ENCODE measurements around the gene URB2.
A peak's percentile ranks its signal among the peaks of the same experiment; 100 is the strongest.
"Not testable (repeated sequence)": the region's sequence is repeated elsewhere in the genome, so short reads cannot be mapped to it uniquely, and the experiment has no call there.

Gene URB2

GRCh38 chr1:229625915-229626831, at the start of gene URB2, which contains the start of gene TAF5L:
Gene URB2 (plus strand): TSS chr1:229626247. CDS start chr1:229627634, 1,387 bp downstream.
Gene TAF5L (minus strand): TSS chr1:229626122. CDS start chr1:229614482, 11,640 bp downstream.
- DNase-seq (ENCODE audit: low spot score), result peak; percentile 94

DNA sequence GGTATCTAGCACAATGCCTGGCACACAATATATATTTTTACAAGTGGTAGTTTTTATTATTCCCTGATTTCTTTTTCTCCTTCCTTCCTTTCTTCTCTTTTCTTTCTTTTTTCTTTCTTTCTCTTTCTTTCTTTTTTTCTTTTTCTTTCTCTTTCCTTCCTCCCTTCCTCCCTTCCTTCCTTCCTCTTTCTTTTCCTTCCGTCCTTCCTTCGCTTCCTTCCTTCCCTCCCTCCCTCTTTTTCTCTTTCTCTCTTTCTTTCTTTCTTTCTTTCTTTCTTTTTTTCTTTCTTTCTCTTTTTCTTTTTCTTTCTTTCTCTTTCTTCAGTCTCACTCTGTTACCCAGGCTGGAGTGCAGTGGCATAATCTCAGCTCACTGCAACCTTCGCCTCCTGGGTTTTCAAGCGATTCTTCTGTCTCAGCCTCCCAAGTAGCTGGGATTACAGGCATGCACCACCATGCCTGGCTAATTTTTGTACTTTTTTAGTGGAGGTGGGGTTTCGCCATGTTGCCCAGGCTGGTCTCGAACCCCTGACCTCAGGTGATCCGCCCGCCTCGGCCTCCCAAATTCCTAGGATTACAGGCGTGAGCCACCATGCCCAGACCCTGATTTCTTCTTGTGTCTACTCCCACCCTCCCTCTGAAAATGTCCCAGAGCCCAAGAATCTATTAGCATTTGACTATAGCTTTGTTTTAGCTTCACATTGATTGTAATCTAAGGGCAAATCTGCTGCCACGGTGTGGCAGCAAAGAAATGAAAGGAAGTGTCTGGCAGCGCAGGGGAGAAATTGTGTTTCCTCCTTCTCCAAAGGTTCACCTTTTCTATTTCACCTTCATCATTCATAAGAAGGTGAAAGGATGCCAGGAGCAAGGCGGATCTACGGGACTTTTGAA, 47.6 kb upstream of the URB2 start:
- no peak for DNase-seq (ENCODE audit: low spot score)

DNA sequence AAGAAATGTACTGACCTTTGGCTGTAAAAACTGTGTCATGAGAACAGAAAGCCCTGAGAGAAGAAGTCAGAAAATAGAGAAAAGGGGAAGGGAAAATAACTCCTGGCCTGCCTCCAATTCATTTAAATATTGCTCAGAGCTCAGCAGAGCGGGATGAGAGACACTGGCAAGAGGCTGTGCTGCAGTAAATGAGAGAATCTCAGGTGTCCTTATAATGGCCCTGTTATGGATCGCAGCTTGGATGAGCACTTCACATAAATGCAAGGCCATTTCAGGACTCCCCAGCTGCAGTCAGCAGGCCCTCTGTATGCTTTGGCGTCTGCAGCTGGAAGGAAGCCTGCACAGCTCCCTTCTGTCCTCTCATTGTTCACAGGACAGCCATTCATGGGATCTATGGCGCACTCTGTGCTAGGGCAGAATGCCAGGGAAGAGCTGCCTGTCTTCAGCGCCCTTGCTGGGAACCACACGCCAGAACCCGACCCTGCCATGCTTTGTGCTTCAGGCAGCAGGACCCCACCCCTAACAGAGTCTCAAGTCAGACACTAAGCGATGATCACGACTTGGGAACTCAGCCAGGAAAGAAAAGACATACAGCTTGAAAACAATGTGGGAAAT, 46.9 kb upstream of the URB2 start:
- peak; percentile 26 for DNase-seq (ENCODE audit: low spot score)

DNA sequence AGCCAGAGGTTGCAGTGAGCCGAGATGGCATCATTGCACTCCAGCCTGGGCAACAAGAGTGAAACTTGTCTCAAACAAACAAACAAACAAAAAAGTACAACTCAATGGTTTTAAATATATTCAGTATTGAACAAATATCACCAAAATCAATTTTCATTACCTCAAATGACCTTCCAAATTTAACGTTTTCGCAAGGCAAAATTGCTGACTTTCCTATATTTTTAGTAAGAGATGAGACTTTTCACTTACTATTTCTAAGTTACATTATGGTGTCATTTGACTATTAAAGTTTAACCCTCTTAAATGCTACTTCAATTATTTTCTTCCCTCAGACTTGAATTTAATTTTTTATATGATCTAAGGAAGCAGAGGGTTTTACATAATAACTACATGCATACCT, 44.6 kb upstream of the URB2 start:
- DNase-seq (ENCODE audit: low spot score), result no peak

DNA sequence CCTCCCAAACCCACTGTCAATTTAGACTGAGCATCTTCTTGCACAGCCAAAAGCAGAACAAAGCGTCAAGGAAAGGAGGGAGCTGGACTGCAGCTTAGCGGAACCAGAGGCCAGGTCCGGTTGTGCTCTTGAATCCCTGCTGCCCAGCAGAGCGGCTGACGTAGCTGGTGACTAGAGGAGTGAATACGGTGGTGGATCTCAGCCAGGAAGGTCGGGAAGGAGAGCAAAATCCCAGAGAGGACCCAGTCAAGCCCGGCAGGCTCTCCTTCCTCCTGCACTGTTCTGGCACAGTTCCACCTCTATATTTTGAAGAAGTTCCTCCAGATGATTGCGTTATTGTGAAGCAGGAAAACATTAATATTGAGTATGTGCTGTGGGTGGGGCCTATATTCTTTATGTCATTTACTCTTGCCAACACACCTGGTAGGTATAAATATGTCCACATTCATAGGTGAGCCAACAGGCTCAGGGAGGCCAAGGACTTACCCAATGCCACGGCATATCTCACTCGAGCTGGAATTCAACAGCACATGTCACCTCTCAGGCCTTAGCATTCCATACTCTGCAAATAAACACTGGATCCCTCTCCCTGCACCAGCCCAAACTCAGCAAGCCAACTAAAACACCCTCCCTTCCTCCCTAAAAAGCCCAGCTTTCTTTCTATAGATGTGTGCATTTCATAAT, 43.9 kb upstream of the URB2 start:
- no peak for DNase-seq (ENCODE audit: low spot score)

DNA sequence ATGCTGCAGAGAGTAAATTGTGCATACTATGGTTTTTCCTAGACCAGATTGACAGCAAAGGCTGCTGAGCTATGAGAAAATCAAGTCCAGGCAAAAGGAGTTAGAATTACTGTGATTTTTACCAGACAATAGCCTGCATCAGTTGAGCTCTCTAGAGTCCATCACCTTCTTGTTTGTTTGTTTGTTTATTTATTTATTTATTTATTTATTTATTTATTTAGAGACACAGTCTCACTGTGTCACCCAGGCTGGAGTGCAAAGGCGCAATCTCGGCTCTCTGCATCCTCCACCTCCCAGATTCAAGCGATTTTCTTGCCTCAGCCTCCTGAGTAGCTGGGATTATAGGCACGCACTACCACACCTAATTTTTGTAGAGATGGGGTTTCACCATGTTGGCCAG, 43.3 kb upstream of the URB2 start:
- no peak for DNase-seq (ENCODE audit: low spot score)

GRCh38 chr1:229585338-229585737, 40.7 kb upstream of the URB2 start:
- DNase-seq (ENCODE audit: low spot score), result no peak

DNA sequence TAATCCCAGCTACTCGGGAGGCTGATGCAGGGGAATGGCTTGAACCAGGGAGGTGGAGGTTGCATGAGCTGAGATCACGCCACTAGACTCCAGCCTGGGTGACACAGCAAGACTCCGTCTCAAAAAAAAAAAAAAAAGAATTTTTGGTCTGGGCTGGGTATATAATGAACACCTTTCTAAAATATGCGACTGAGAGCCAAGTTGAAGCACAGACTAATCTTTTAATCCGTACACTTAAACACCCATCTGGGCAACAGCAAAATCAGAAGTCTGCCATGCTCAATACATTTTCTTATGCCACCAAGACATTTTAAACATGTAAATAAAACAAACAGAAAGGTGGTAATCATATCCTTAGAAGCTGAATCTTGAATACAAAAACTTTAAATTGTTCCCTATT, 35.9 kb upstream of the URB2 start:
- no peak for DNase-seq (ENCODE audit: low spot score)

- DNase-seq (ENCODE audit: low spot score), result no peak
Observed at GRCh38 chr1:229593800-229594199, 32.2 kb upstream of the URB2 start.

DNA sequence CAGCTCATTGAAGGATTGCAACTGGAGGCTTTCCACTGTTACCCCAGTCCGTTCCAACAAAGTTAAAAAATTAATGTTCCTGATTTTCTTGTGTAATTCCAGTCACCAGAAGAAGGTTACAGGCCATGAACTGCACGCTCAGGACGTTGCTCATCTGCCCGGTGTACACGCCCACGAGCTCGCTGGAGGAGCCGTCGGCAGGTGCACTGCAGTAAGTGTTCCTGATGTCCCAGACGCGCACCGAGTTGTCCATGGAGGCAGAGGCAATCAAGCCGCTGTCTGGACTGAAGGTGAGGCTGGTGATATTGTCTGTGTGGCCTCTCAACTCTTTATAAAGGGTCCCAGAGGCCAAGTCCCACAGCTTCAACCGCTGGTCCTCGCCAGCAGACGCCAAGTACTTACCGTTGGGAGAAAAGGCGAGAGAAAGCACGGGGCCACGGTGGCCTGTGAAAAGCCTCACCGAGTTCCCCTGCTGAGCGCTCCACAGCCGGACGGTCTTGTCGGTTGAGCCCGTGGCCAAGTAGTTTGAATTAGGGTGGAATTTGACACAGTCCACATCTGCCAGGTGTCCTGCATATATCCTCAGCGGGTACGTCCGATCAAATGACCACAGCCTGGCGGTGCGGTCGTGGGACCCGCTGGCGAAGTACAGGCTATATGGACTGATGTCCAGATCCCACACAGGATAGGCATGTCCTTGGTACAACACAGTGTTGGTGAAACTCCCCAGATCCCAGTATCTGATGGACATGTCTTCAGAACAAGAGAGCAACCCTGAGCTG, 31.6 kb upstream of the URB2 start:
- DNase-seq (ENCODE audit: low spot score), result no peak

- not testable (repeated sequence) for DNase-seq (ENCODE audit: low spot score)
Observed at GRCh38 chr1:229595876-229596275, 30.2 kb upstream of the URB2 start.

DNA sequence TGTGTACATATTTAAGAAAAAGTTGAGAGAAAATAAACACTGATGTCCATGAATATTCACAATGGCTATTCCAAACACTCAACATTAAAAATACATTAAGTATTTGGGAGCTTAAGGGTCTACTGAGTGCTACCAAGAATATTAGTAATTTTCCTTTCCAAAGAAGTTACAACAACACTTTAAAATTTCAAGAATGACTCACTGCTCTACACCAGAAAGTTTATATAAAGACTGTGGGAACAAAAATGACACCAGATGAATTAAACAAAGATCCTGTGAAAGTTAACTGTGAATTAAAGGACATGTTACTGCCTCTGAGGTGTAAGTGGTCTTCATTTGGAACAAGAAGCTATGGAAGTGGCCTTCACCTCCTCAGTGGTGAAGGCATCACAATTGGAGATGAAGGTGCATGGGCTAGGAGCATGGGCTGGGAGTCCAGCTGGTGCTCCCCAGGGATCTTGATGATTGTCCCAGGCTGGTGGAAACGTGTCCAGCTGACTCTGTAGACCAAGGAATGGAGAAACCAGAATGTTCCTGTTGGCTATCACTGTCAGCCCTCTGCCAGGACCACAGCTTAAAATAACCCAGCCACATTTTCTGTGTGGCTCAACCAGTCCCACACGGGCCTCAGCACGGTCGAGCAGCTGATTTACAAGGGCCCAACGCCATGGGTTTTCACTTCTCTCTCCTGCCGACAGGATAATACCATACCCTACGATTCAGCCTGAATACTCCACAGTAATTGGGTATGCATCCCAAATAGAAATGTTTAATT, 28.9 kb upstream of the URB2 start:
- DNase-seq (ENCODE audit: low spot score), result no peak

DNA sequence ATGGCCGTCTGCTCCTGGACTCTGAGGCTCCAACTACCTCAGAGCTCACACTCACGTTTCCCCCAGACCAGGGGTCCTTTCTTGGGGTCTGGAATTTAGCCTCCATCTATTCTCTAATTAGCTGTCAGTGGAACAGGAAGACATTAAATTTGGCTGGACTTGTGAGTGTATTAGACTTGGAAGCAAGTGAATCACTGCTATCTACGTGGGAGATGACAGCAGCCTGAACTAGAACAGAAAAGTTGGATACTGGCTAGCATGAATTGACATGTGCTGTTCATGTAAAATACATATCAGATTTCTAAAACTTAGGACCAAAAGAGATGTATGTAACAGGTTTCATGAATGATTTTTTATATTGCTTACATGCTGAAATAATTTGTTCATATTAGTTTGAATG, 28.2 kb upstream of the URB2 start:
- no peak for DNase-seq (ENCODE audit: low spot score)

- no peak for DNase-seq (ENCODE audit: low spot score)
Observed at GRCh38 chr1:229599218-229599954, 26.7 kb upstream of the URB2 start.

DNA sequence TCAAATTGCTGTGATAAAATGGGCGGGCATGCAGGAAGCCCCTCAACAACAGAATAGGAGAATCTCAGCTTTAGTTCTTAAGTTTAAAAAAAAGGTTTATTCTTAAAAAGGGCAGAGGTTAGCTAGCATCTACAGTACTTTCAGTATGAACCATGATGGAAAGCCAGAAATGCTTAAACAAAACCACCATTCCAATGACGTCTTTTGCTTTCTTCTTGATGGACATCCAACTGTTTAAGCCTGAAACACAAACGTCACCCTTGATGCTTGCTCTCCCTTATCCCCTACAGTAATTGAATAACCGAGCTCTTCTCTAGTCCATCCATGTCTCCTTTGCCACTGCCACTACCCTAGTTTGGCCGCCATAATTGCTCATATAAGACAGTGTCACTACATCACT, 25.8 kb upstream of the URB2 start:
- DNase-seq (ENCODE audit: low spot score), result no peak

- no peak for DNase-seq (ENCODE audit: low spot score)
Observed at GRCh38 chr1:229603371-229604005, 22.6 kb upstream of the URB2 start.

GRCh38 chr1:229607370-229607769, 18.7 kb upstream of the URB2 start:
- DNase-seq (ENCODE audit: low spot score), result no peak

DNA sequence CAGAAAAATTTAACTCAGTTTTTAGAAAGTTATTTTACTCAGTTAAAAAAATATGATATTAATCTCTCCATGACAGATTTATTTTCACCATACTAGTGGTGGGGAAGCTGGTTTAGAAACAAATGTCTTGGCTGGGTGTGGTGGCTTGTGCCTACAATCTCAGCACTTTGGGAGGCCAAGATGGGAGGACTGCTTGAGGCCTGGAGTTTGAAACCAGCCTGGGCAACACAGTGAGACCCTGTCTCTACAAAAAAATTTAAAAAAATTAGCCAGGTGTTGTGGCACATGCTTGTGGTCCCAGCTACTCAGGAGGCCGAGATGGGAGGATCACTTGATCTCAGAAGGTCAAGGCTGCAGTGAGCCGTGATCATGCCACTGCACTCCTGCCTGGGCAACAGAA, 17.5 kb upstream of the URB2 start:
- no peak for DNase-seq (ENCODE audit: low spot score)

DNA sequence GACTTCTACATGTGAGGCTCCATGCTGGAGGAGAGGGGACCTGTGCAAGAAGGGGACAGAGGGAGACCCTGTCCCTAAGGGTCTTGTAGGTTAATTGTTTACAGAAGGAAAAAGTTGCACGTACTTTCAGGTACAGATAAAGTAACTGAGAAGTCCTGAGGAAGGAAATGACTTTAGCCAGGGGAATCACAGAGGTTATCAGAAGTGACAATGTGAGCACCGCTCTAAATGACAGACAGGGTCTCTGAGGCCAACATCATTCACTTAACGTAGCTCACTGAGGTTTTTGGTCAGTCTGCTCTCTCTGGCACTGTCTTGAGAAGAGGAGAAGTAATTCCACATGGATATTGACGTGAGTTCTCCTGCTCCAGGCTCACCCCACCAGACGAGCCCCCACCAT, 12.1 kb upstream of the URB2 start:
- no peak for DNase-seq (ENCODE audit: low spot score)
